HepG2 (cell line): Measurements from ENCODE around the gene FBXO7. TPM values are rescaled to one million over a fixed set of nuclear protein-coding genes. Genes with fewer than 3 reads are reported as not detected.

ENCODE experiments used
- ATF1 ChIP-seq: IDR thresholded peaks from 2 replicates; pipeline ENCODE4 v1.6.1; 2016; ENCODE audit warnings: mild to moderate bottlenecking, control low read depth
- ATF7 ChIP-seq, 2 experiments: fragments of 450-650 bp in 1 of 2; sonication (generic) in 1 of 2; formaldehyde crosslinking in 1 of 2; IDR thresholded peaks; 2 replicates each; pipeline versions ENCODE4 v1.4.0 to v1.6.1; 2016 to 2020; ENCODE audit warnings: antibody characterized with exemption in 1 of 2, mild to moderate bottlenecking in 1 of 2, missing genetic modification reagents in 1 of 2
- ATF7-NPFF ChIP-seq: sonication (generic); formaldehyde crosslinking; IDR thresholded peaks from 2 replicates; pipeline ENCODE4 v1.8.1; 2023; ENCODE audit warnings: mild to moderate bottlenecking, low read depth, missing genetic modification reagents, moderate library complexity
- ATRX ChIP-seq: sonication (generic); formaldehyde crosslinking; IDR thresholded peaks from 2 replicates; pipeline ENCODE4 v1.4.0; 2020; ENCODE audit warnings: missing genetic modification reagents, borderline replicate concordance
- DNMT3B ChIP-seq: conservative IDR thresholded peaks from 2 replicates; pipeline ENCODE4 v1.6.1; 2016; ENCODE audit warnings: missing biosample characterization, control low read depth
- EEA1 ChIP-seq: sonication (generic); formaldehyde crosslinking; IDR thresholded peaks from 2 replicates; pipeline ENCODE4 v1.5.1; 2020; ENCODE audit warnings: mild to moderate bottlenecking, missing genetic modification reagents, borderline replicate concordance
- ERF ChIP-seq: IDR thresholded peaks from 2 replicates; pipeline ENCODE4 v1.6.1; 2018; ENCODE audit warnings: missing biosample characterization, missing genetic modification reagents
- HMGA1 ChIP-seq: sonication (generic); formaldehyde crosslinking; conservative IDR thresholded peaks from 2 replicates; pipeline ENCODE4 v1.4.0; 2020; ENCODE audit warnings: missing genetic modification reagents
- MEF2D ChIP-seq: sonication (generic); formaldehyde crosslinking; IDR thresholded peaks from 2 replicates; pipeline ENCODE4 v1.5.1; 2020; ENCODE audit warnings: mild to moderate bottlenecking, missing genetic modification reagents
- MTF1 ChIP-seq: sonication (generic); formaldehyde crosslinking; IDR thresholded peaks from 2 replicates; pipeline ENCODE4 v1.5.0; 2020; ENCODE audit warnings: missing genetic modification reagents
- NFYC ChIP-seq: IDR thresholded peaks from 2 replicates; pipeline ENCODE4 v1.6.1; 2016; ENCODE audit warnings: missing genetic modification reagents, missing compliant biosample characterization
- SP140L ChIP-seq: sonication (generic); formaldehyde crosslinking; IDR thresholded peaks from 2 replicates; pipeline ENCODE4 v1.4.0; 2020; ENCODE audit warnings: missing genetic modification reagents, borderline replicate concordance
- ZNF121 ChIP-seq: sonication (generic); formaldehyde crosslinking; IDR thresholded peaks from 2 replicates; pipeline ENCODE4 v1.5.0; 2020; ENCODE audit warnings: mild to moderate bottlenecking, missing genetic modification reagents
- ZNF20 ChIP-seq: sonication (generic); formaldehyde crosslinking; IDR thresholded peaks from 2 replicates; pipeline ENCODE4 v1.4.0; 2020; ENCODE audit warnings: mild to moderate bottlenecking, moderate library complexity, missing genetic modification reagents
- ZNF644 ChIP-seq: IDR thresholded peaks from 2 replicates; pipeline ENCODE4 v1.6.1; 2016; ENCODE audit warnings: low read depth
- ZSCAN12 ChIP-seq: sonication (generic); formaldehyde crosslinking; IDR thresholded peaks from 2 replicates; pipeline ENCODE4 v1.9.0; 2021; ENCODE audit warnings: mild to moderate bottlenecking, missing genetic modification reagents
- polyA plus RNA-seq, 8 experiments: library from polyadenylated mRNA; depleted of rRNA in 3 of 8; stranded (reverse) in 7 of 8; unstranded in 1 of 8; fragments of >200 nt; fragmentation: Illumina TruSeq in 4 of 8; extraction: Trizol in 4 of 8; gene quantifications; 2 replicates each; pipeline versions ENCODE4 v1.2.1 to v1.2.3, GENCODE V29; 2011 to 2016; ENCODE audit warnings: low read depth in 4 of 8, missing spikeins in 1 of 8, mixed read lengths in 1 of 8; ENCODE audit not compliant: insufficient read depth in 1 of 8
- total RNA-seq, 5 experiments: library from RNA; depleted of rRNA; stranded (reverse); fragments of >200 nt; fragmentation: Illumina TruSeq; extraction: Trizol; gene quantifications; 2 replicates each; pipeline ENCODE4 v1.2.3, GENCODE V29; 2016; ENCODE audit warnings: low read depth in 1 of 5
- TF ChIP-seq, protein P1 (sequence below): sonication (generic); formaldehyde crosslinking; IDR thresholded peaks from 2 replicates; pipeline ENCODE4 v1.8.1; 2023; ENCODE audit warnings: mild to moderate bottlenecking, missing genetic modification reagents
- TF ChIP-seq, protein P2 (sequence below): sonication (generic); formaldehyde crosslinking; IDR thresholded peaks from 2 replicates; pipeline ENCODE4 v1.5.0; 2020; ENCODE audit warnings: mild to moderate bottlenecking, low read depth, missing genetic modification reagents, borderline replicate concordance
- TF ChIP-seq, protein P3 (sequence below): sonication (generic); formaldehyde crosslinking; IDR thresholded peaks from 2 replicates; pipeline ENCODE4 v1.9.0; 2021; ENCODE audit warnings: missing genetic modification reagents, mild to moderate bottlenecking, borderline replicate concordance
- TF ChIP-seq, protein P4 (sequence below): sonication (generic); formaldehyde crosslinking; IDR thresholded peaks from 2 replicates; pipeline ENCODE4 v1.9.0; 2022; ENCODE audit warnings: missing genetic modification reagents, mild to moderate bottlenecking, borderline replicate concordance

FBXO7 gene
- total and polyA plus RNA-seq, 2 of the 13 experiments (the other 11 are each of a cell fraction or from before 2014, with no cell fraction given): 105 to 172 TPM

DNA sequence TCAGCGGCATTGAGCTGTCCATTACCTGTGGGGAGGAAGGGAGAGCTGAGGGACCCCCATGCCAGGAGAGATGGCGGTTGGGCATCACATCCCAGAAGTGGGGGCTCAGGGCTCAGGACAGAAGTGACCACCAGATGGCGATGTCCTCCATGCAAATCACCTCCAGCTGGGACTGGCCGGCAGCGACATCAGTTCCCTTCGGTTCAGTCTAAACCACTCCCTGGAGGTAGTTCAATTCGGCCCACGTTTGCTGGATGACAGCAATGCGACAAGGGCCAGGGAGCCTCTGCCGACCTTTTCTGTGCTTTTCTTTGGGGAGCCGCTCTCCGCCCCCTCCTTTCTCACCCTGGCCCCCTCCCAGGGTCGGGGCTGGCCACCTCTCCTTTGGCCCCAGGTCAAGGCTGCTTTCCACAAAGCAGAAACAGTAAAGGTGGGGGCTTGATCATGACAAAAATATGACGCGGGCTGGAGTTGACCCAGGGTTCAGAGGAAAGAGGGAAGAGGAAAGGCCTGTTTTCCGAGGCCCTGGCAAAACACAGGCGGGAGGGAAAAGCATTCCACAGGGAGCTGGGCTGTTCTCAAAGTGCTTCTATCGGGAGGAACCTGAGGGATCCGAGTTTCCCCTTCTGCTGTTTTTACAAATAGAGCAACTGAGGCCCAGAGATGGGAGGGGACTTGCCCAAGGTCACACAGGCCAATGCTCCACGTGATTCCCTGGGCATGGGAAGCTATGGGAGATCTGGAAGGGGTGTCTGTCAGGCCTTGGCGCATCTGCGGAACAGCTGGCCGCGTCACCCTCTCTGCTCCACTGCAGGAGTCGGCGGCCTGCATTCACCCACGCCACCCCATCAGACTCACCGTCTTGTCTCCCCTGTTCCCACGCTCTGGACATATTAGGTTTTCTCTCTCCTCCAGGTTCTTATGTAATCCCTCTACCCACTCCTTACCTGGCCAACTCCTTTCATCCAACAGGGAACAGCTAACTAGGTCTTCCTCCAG lies 54.7 kb downstream of the FBXO7 start (continued):
- TF ChIP-seq EEA1 (CRISPR knock-in tag): no peak
- no peak for TF ChIP-seq HMGA1 (CRISPR knock-in tag)
- TF ChIP-seq ATF7-NPFF (CRISPR knock-in tag): peak; percentile 1; the same call in 1 of the 2 replicates
- no peak; the same call in 1 of the 2 replicates for TF ChIP-seq MEF2D (CRISPR knock-in tag)
- no peak for TF ChIP-seq NFYC (CRISPR knock-in tag)
- TF ChIP-seq ZNF644 (CRISPR knock-in tag): no peak
- TF ChIP-seq MTF1 (CRISPR knock-in tag): no peak
- TF ChIP-seq, protein P1, sequence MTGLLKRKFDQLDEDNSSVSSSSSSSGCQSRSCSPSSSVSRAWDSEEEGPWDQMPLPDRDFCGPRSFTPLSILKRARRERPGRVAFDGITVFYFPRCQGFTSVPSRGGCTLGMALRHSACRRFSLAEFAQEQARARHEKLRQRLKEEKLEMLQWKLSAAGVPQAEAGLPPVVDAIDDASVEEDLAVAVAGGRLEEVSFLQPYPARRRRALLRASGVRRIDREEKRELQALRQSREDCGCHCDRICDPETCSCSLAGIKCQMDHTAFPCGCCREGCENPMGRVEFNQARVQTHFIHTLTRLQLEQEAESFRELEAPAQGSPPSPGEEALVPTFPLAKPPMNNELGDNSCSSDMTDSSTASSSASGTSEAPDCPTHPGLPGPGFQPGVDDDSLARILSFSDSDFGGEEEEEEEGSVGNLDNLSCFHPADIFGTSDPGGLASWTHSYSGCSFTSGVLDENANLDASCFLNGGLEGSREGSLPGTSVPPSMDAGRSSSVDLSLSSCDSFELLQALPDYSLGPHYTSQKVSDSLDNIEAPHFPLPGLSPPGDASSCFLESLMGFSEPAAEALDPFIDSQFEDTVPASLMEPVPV (CRISPR knock-in tag): no peak
- TF ChIP-seq ATF1 (CRISPR knock-in tag): no peak
- TF ChIP-seq ZNF20 (CRISPR knock-in tag): no peak
- no peak for TF ChIP-seq ATF7 (IDR thresholded peaks at IDR 0.05)
- TF ChIP-seq ATF7 (CRISPR knock-in tag; IDR thresholded peaks at IDR 0.05): no peak
- TF ChIP-seq SP140L: no peak
- TF ChIP-seq, protein P2, sequence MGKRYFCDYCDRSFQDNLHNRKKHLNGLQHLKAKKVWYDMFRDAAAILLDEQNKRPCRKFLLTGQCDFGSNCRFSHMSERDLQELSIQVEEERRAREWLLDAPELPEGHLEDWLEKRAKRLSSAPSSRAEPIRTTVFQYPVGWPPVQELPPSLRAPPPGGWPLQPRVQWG: no peak
- TF ChIP-seq, protein P3, sequence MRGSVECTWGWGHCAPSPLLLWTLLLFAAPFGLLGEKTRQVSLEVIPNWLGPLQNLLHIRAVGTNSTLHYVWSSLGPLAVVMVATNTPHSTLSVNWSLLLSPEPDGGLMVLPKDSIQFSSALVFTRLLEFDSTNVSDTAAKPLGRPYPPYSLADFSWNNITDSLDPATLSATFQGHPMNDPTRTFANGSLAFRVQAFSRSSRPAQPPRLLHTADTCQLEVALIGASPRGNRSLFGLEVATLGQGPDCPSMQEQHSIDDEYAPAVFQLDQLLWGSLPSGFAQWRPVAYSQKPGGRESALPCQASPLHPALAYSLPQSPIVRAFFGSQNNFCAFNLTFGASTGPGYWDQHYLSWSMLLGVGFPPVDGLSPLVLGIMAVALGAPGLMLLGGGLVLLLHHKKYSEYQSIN: no peak
- no peak for TF ChIP-seq ZNF121 (CRISPR knock-in tag)
- TF ChIP-seq ZSCAN12 (CRISPR knock-in tag): 0 out of 2 replicates have a peak, but pooled peaks have one; percentile 22
- no peak for TF ChIP-seq DNMT3B (CRISPR knock-in tag)
- TF ChIP-seq, protein P4, sequence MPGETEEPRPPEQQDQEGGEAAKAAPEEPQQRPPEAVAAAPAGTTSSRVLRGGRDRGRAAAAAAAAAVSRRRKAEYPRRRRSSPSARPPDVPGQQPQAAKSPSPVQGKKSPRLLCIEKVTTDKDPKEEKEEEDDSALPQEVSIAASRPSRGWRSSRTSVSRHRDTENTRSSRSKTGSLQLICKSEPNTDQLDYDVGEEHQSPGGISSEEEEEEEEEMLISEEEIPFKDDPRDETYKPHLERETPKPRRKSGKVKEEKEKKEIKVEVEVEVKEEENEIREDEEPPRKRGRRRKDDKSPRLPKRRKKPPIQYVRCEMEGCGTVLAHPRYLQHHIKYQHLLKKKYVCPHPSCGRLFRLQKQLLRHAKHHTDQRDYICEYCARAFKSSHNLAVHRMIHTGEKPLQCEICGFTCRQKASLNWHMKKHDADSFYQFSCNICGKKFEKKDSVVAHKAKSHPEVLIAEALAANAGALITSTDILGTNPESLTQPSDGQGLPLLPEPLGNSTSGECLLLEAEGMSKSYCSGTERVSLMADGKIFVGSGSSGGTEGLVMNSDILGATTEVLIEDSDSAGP: peak; percentile 78; the same call in 1 of the 2 replicates
- no peak for TF ChIP-seq ERF
- TF ChIP-seq ATRX (CRISPR knock-in tag): no peak
